Uterus (tissue), 4 donors: ENCODE data around the gene SH3YL1. TPM values are rescaled to one million over a fixed set of nuclear protein-coding genes. Genes with fewer than 3 reads are reported as not detected.

Source experiments
- DNase-seq, 2 donors: peaks; one replicate each; pipeline ENCODE4 v3.0.0-alpha.2; 2019 to 2020
- H3K27ac ChIP-seq, 2 donors: fragments of 200-600 bp; sonication (generic); 1 replicate in 1 of 2; 2 replicates in 1 of 2; pipeline ENCODE4 v1.5.1; 2016 to 2018
- H3K27me3 ChIP-seq, 2 donors: fragments of 200-600 bp; sonication (generic); one replicate each; pipeline ENCODE4 v1.5.1; 2018 to 2019; ENCODE audit warnings: control low read depth in 1 of 2
- H3K36me3 ChIP-seq, 2 donors: fragments of 200-600 bp; sonication (generic); one replicate each; pipeline ENCODE4 v1.5.1; 2019; ENCODE audit warnings: control low read depth in 1 of 2
- H3K4me1 ChIP-seq, 2 donors: fragments of 200-600 bp; sonication (generic); one replicate each; pipeline ENCODE4 v1.5.1; 2018 to 2019; ENCODE audit warnings: control low read depth in 1 of 2
- H3K4me3 ChIP-seq, 2 donors: fragments of 200-600 bp; sonication (generic); 1 replicate in 1 of 2; 2 replicates in 1 of 2; pipeline ENCODE4 v1.5.1; 2018 to 2019; ENCODE audit warnings: mild to moderate bottlenecking in 1 of 2
- H3K9me3 ChIP-seq, 2 donors: fragments of 200-600 bp; sonication (generic); one replicate each; pipeline ENCODE4 v1.5.1; 2019; ENCODE audit warnings: control low read depth in 1 of 2
- POLR2A ChIP-seq, 2 donors: fragments of 450-650 bp; IDR thresholded peaks; one replicate each; pipeline ENCODE4 v1.6.1; 2016; ENCODE audit warnings: antibody characterized with exemption in 2 of 2, mild to moderate bottlenecking in 1 of 2, moderate library complexity in 1 of 2
- intact Hi-C: fragments of 100-400 bp; cut with DNase I; formaldehyde crosslinking; loops from one replicate; pipeline ENCODE4 v1.15.1; 2023; ENCODE audit warnings: low total_unique reads
- total RNA-seq, 4 donors: library from RNA; depleted of rRNA in 3 of 4; stranded (reverse); fragments of >200 nt in 3 of 4; gene quantifications; one replicate each; pipeline versions ENCODE4 v1.1.0 to v1.2.4, GENCODE V29; 2014 to 2023
- TF ChIP-seq, protein P1 (sequence below), 4 experiments: fragments of 200-600 bp in 2 of 4; fragments of 450-650 bp in 2 of 4; sonication (generic) in 2 of 4; IDR thresholded peaks; one replicate each; pipeline ENCODE4 v1.5.1; 2016 to 2019; ENCODE audit warnings: antibody characterized with exemption in 4 of 4, mild to moderate bottlenecking in 2 of 4, moderate library complexity in 1 of 4
- donor health status: DM: yes; HTN: yes; CAD: no.

SH3YL1 gene, protein sequence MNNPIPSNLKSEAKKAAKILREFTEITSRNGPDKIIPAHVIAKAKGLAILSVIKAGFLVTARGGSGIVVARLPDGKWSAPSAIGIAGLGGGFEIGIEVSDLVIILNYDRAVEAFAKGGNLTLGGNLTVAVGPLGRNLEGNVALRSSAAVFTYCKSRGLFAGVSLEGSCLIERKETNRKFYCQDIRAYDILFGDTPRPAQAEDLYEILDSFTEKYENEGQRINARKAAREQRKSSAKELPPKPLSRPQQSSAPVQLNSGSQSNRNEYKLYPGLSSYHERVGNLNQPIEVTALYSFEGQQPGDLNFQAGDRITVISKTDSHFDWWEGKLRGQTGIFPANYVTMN
- total RNA-seq = 100 to 1,000 TPM in 1 of 4 donors, 10 to 100 TPM in 2, 1 to 10 TPM in 1; 6.9 to 113 (median 55.5) TPM

DNA sequence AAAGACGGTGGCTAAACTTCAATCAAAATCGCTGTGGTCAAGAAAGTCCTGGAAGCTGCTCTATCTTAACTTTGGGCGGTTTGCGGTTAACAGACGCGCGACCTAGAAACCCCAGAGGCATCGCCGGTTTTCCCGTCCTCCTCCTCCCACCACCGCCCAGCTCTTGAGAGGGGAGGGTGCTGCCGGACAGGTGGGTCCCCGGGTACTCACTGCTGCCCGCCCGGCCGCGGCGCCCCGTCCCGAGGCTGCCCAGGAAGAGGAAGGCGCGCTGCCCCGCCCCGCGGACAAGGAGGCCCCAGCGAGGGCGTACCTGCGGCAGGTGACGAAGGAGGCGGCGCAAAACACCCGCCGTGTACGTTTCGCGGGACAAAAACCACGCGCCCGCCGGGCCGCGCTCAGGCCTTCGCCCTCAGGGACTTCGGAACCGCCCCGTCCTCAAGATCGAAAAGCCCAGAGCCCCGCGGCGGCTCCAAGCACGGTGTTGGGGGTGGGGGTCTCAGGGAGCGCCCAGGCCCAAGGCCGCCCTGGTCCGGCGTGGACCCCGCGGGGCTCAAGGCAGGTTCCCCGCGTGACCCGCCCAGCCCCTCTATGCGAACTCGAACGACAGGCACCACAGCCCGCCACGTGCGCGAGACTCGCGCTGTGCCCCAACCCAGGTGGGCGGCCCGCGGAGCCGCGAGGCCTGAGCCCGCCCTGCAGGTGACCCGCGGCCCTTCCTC lies at the start of gene SH3YL1:
SH3YL1 (minus strand) TSS at position 259 of the 719 bp plus-strand sequence; CDS start at position 211, 48 bp downstream.
- peak in 1 of 2 donors; percentile 32 for DNase-seq
- intact Hi-C loops = no loop called here
- Histone ChIP-seq H3K4me1 (no peaks in the 10 kb centered on the region), H3K4me3 (peak within 1 kb of the TSS; percentile 77 to 85), H3K27me3 (no peaks in the 10 kb centered on the region), H3K36me3 (no peaks in the 10 kb centered on the region), H3K27ac (peak within 1 kb of the TSS; percentile 55 to 77), H3K9me3 (no peaks in the 10 kb centered on the region)
- TF ChIP-seq, protein P1, sequence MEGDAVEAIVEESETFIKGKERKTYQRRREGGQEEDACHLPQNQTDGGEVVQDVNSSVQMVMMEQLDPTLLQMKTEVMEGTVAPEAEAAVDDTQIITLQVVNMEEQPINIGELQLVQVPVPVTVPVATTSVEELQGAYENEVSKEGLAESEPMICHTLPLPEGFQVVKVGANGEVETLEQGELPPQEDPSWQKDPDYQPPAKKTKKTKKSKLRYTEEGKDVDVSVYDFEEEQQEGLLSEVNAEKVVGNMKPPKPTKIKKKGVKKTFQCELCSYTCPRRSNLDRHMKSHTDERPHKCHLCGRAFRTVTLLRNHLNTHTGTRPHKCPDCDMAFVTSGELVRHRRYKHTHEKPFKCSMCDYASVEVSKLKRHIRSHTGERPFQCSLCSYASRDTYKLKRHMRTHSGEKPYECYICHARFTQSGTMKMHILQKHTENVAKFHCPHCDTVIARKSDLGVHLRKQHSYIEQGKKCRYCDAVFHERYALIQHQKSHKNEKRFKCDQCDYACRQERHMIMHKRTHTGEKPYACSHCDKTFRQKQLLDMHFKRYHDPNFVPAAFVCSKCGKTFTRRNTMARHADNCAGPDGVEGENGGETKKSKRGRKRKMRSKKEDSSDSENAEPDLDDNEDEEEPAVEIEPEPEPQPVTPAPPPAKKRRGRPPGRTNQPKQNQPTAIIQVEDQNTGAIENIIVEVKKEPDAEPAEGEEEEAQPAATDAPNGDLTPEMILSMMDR (IDR thresholded peaks at IDR 0.05) = no peak
- TF ChIP-seq POLR2A (IDR thresholded peaks at IDR 0.05) = peak in 1 of 2 donors; percentile 38

DNA sequence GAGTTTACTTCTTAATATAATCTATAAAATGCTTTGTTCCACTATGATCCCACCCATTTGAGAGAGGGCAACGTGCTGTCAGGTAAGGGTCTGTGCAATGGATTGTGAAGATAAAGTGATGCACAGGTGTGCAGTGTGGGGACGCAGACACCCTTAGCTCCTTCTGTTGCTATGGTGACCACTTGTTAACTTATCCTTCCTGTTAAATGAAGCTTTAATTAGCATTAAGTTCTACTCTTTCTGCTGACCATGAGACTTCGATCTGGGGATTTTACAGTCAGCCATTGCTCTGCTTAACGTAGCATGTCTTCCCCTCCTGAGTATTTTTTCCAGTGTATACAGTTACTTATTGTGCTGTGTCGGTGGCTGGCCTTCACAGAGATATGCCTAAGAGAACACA lies 47.2 kb upstream of the SH3YL1 start:
- H3K27ac ChIP-seq = no peak overlapping the region
- no peak overlapping the region for H3K4me3 ChIP-seq
- no peaks in the 10 kb centered on the region for H3K4me1 ChIP-seq
- intact Hi-C loops = no loop called here
- no peak for TF ChIP-seq POLR2A (IDR thresholded peaks at IDR 0.05)
- TF ChIP-seq, protein P1 (IDR thresholded peaks at IDR 0.05) = no peak
- no peak for DNase-seq
- H3K9me3 ChIP-seq = no peaks in the 10 kb centered on the region
- H3K27me3 ChIP-seq = no peaks in the 10 kb centered on the region
- H3K36me3 ChIP-seq = no peaks in the 10 kb centered on the region

DNA sequence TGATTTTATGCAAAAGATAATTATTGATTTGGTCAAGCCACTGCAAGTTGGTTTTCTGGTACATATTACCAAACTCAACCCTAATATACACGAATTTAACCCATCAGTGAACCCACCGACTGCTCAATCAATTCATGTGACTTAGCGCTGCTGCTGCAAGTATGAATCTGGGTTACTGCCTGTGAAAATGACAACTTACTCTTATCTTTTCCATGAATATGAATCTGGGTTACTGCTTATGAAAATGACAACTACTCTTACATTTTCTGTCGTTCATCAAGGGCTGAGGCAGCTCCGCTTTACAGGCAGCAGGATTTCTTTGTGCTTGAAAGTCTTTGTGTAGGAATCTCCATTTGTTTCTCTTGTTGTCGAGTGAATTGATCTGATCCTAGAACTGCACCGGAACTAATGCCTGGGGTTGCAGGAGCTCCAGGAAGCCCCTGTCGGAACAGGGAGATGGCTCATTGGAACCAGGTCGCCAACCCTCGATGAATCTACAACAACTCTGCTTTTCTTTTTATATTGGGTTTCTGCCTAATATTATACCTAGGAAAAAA lies 46.2 kb upstream of the SH3YL1 start:
- Histone ChIP-seq H3K4me3 (no peak overlapping the region), H3K9me3 (no peaks in the 10 kb centered on the region), H3K4me1 (no peaks in the 10 kb centered on the region), H3K27me3 (no peaks in the 10 kb centered on the region), H3K36me3 (no peaks in the 10 kb centered on the region), H3K27ac (no peak overlapping the region)
- DNase-seq = no peak
- intact Hi-C loops = no loop called here
- TF ChIP-seq POLR2A (IDR thresholded peaks at IDR 0.05) = no peak
- TF ChIP-seq, protein P1 (IDR thresholded peaks at IDR 0.05) = no peak

DNA sequence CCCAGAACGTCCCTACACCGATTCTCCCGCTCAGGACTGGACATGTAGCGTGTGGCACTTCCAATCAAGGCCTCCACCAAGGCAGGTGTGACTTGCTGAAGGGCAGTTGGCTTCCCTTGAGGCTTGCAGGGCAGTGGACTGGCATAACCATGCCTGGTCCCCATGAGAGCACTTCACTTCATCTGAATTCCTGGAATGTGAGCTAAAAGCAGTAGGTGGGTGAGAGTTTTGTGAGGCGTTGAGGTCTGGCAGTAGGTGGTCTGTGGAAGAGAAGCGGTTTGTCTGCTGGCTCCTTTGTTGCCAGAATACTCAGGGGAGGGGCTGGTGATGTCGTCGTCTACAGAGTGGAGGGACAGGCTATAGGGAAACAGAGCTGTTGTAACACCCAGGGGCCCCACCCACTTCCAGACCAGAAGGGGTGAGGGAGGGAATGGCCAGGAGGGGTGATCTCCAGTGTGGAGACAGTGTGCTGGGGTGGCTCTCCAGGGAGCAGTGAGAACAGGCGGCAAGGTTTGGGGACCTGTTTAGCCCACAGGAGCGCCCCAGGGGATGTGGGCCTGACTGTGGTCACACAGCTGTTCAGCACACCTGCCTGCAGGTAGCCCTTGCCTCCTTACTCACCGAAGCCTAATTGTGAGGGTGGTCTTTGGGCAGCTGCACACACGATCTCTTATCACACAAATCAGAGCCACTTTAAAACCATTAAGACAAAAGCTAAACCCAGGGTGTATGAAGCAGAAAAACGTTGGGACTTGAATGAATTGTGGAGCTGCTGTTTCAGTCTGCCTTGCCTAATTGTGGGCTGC lies 45.5 kb upstream of the SH3YL1 start:
- intact Hi-C loops = no loop called here

More for the DNA sequence above, 45.5 kb upstream of the SH3YL1 start:
- Histone ChIP-seq H3K27me3 (no peaks in the 10 kb centered on the region), H3K4me3 (no peak overlapping the region), H3K36me3 (no peaks in the 10 kb centered on the region), H3K27ac (no peak overlapping the region), H3K9me3 (no peaks in the 10 kb centered on the region), H3K4me1 (no peaks in the 10 kb centered on the region)
- DNase-seq = no peak
- TF ChIP-seq, protein P1 (IDR thresholded peaks at IDR 0.05) = no peak
- TF ChIP-seq POLR2A (IDR thresholded peaks at IDR 0.05) = no peak
